GM21717 (cell line): ENCODE results near the gene ARHGEF28.

Experiments used
- ATAC-seq: cut with Tn5 transposase; IDR thresholded peaks from one replicate; pipeline ENCODE4 v1.9.1; 2021; ENCODE audit warnings: mild to moderate bottlenecking, moderate library complexity; ENCODE audit not compliant: unreplicated experiment

ARHGEF28 gene

DNA sequence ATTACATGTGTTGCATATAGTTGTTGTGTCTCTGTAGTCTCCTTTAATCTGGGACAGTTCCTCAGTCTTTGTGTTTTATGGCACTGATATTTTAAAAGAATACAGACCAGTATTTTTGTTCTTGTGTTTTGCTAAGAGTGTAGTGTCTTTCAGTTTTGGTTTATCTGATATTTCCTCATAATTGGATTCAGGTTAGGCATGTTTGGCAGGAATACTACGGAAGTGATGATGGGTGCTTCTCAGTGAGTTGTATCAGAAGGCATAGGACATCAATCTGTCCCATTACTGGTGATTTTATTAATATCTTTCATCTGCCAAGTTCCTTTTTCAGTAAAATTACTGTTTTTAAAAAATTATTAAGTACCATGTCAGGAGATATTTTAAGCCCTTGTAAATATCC is 212.9 kb downstream of the ARHGEF28 start:
- ATAC-seq: no peak

DNA sequence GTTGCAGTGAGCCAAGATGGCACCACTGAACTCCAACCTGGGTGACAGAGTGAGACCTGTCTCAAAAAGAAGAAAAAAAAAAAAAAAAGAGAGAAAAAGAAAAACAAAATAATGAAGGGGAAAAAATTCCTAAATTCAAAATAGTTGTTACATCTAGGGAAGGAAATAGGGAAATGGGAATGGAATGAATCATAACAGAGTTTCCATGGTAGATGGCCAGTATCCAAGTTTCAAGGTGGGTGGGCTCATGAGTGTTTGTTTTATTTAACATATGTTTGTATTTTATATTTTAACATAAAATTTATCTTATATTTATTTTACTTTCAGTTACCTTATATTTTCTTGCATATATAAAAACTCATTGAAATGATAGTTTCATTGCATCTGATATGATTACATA is 215.6 kb downstream of the ARHGEF28 start:
- no peak for ATAC-seq

DNA sequence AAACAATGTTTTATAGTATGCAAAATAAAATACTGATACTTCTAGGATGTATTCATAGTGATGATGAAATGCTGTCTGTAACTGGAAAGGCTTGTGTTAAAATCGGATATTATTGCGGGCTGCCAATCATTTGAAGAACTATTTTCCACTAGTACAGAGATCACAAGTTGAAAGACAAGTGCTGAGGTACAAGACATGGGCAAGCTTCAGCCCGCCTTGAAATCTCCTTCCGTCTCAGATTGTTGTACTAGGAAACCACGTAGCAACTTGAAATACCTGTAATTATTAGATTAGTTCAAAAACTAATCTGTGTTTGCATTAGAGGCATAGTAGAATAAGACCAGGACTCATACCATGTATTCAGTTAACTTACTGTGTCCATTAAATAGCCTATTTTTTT is 218.2 kb downstream of the ARHGEF28 start:
- ATAC-seq: no peak

DNA sequence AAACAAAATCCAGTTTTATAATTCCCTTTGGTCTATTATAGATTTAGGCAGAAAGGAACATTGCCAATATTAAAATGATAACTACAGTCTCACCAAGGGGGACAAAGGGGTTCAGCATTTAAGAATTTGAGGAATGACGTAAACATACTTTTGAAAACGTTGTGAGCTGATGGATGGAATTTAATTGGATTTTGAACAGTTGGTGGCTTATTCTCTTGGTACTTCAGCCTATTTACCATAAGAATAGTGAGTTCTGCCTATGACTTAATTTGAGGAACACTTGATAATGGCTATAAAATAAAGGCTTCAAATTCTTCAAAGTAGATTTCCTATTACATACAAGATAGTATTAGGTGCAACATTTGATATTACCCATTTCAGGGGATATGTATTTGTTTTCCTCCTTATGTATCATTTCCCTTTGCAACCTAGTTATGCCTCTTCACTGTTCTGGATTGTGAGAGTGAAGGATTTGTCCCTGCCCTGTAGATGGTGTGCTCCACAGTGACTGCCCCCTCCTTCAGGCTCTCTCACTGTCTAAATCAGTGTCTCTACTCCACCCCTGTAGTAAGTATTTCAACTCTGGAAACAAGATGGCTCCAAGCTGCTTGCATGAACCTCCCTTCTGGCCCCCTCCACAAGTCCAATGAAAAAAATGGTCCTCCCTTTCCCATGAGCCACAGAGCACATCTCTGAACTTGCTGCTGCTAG is 225.6 kb downstream of the ARHGEF28 start:
- no peak for ATAC-seq

DNA sequence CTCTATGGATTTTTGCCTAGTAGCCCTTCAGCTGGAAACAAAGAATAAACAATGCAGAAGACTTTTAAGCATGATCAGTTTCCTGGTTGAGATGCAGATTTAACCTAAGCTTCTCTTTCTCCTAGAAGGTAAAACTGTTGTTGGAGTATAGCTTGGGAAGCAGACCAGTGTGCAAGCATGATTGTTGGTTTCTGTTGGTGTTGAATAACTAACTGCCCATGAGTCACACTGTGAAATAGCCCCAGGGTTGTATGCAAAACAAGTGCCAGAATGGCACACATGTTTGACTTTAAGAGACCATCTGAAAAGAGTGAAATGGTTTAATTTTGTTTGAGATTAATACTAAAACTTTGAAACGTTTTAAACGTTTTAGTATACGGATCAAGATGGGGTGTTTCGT is 227.1 kb downstream of the ARHGEF28 start:
- ATAC-seq: no peak

DNA sequence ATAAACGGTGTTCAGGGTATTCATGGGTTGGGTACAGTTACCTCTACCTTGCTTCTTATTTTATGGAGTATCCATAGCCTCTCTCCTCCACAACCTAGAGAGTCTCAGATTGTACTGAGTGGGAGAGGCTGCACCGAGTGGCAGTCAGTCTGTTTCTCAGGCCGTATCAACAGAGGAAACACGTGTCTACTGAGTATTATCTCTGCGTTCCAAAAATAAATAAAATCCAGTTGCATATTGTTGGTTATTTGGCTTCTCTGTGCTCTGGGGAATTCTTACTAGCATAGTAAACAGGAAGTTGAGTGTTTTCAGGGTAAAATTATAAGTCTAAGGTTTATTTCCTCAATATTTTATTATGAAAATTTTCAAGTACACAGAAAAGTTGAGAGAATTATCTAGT is 231.0 kb downstream of the ARHGEF28 start:
- ATAC-seq: no peak

DNA sequence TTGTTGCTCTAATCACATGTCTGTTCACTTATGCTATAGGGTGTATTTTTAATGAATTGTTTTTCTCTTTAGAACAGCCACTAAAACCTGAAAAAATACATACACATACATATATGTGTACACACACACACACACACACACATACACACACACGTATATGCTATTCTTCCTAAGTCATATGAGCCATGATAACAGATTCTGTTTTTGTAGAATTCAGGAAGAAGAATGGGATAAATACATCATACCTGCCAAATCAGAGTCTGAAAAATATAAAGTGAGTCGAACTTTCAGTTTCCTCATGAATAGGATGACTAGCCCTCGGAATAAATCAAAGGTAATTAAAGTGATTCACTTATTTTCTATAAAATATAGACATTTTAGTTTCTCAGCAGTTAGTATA is 231.4 kb downstream of the ARHGEF28 start:
- no peak for ATAC-seq

DNA sequence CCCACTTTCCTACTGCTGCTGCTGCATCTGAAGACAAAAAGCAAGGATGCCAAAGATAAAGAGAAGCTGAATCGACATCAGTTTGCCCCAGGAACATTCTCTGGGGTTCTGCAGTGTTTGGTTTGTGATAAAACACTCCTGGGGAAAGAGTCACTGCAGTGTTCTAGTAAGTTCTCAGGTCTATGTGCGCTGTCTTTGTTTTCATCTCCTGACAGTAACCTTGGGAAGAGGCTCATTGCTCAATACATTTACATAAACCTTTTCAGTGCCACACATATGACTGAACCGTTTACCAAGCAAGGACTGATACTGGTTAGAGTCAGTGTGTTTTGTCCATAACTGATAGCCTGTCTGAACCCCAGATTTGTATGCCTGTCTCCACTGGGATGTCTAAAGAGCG is 232.1 kb downstream of the ARHGEF28 start:
- no peak for ATAC-seq

DNA sequence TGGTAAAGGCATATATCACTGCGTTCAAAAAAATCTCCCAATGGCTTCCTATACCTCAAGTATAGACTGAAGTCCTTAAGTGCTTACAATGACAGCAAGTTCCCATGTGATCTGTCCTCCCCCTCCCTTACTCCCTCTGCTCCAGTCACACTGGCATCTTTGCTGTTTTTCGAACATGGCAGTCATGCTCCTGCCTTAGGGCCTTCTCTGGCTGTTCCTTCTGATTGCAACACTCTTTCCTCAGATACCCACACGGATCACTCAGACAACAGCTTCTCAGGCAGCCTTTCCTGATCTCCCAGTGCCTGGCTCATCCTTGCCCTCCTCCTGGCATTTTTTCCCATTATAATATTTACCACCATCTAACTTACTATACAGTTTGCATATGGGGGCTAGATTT is 232.8 kb downstream of the ARHGEF28 start:
- no peak for ATAC-seq

DNA sequence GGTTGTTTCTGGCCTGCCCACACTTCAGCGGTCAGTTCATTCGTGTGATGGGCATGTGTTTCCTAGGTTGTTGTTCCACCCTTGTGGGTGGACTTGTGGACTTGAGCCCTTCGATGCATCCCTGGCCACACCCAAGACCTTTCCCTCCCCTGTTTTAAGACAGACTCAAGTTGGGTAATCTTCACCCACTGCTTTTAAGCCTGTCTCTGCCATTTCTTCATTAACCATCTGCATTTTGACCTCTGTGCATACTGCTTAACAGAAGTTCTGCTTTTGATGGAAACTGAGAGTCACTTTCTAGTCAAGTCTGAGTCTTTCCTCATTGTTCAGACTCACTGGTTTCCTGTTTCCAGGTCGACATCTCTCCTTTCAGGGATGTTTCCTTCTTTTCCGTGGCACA is 233.7 kb downstream of the ARHGEF28 start:
- no peak for ATAC-seq

DNA sequence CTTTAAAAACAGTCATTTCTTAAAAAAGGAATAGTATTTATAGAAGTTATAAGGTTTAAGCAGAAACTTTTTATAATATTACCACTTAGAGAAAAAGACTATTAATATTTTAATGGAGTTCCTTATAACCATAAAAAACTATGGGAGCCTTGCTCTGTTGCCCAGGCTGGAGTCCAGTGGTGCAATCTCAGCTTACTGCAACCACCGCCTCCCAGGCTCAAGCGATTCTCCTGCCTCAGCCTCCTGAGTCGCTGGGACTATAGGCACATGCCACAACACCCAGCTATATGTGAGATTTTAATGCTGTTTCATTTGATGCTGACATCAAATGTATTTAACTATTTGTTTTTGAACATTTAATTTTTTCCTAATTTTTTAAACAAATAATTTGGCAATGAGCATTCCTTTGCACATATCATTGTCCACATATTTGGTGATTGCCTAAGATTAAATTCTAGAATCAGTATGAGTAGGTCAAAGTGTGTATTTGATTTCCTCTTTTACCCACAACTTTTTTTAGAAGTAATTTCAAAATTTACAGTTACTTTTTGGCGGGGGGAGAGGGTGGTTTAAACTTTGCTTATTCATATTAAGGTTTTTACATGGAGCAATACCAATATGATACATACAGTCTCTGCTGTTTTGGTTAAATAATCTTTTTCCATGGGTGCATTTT is 235.5 kb downstream of the ARHGEF28 start:
- ATAC-seq: no peak

DNA sequence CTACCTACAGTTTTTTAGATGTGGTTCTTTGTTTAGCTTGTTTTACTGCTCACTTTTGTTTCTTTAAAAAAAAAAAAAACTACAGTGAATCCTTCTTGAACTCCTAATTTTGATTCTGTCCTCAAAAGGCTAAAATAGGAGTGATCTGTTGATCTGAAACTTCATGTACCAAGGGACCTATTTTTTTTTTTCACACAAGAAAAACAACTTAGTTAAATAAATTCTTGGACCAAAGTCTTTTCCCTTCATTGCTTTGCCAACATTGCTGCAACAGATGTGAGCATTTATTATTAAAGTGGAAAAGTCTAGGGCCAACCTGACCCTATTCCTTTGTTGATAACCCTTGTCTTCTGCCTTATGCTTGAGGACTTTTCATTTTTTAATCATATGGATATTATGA is 236.8 kb downstream of the ARHGEF28 start:
- no peak for ATAC-seq

DNA sequence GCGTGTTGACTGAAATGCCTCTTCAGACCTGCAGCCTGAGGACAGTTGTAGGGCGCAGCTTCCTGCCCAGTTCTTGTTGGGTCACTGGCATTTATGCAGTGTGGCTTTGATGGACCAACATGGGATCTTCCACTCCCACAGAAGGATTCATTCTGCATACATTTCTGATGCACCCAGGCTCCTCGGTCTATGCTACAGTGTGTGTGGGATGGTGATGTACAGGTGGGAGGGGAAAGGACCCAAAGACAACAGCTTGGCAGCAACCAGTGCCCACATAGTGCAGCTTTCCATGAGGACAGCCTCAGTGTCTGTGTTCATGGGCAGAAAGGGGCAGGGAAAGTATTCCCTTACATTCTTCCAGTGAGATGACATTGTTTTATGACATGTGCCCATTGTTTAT is 237.9 kb downstream of the ARHGEF28 start:
- no peak for ATAC-seq

DNA sequence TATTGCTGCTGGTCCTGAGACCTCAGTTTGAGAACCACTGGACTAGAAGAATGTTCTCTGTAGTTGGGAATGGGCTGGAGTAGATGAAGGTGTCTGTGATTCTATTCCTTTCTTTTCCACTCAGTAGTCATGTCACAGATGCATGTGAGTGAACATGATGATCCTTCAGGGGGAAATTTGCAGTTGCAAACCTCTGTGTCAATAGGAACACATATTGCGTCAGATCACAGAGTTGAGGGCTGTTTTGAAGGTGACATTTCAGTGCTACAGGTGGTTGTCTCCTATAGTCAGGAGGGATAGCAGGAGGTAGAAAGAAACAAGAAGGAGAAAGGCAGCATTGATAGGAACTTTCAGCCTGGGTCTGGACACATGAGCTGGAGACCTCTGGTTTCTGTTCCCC is 239.3 kb downstream of the ARHGEF28 start:
- ATAC-seq: no peak

DNA sequence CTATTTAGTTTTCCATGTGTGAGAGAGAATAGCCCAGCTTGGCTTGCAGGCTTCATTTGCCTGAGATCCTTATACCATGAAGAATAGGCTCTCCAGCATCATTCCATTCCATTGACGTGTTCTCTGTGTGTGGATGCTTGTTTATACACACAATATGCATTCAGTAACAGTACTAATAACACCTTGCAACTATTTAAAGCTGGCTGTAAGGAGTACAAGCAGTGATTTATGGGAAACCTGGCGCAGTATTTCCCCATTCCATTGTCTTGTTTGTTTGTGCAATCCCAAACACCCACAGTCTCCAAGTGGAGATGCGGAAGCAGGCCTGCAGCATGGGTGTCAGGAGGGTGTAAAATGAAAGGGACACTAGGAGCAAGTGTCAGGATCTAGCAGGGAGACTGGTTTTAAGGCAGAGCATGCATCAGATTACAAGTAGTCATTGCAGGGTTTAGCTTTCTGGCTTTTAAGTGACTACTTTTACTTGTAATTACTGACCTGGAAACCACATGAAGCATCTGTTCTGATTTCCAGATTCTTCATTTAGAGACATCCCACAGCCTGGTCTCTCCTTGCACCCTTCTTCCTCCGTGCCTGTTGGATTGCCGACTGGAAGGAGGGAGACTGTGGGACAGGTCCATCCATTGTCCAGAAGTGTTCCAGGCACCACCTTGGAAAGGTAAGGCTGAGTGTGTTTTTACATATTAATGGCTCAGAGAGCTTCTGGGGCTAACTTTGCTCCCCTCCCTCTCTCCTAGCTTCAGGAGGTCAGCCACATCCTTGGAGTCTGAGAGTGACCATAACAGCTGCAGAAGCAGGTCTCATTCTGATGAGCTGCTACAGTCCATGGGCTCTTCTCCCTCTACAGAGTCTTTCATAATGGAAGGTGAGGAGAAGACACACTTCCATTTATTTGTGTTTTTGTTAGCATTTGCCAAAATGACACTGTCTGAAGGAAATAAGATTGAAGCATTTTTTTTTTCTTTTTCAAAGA is 241.6 kb downstream of the ARHGEF28 start:
- no peak for ATAC-seq

DNA sequence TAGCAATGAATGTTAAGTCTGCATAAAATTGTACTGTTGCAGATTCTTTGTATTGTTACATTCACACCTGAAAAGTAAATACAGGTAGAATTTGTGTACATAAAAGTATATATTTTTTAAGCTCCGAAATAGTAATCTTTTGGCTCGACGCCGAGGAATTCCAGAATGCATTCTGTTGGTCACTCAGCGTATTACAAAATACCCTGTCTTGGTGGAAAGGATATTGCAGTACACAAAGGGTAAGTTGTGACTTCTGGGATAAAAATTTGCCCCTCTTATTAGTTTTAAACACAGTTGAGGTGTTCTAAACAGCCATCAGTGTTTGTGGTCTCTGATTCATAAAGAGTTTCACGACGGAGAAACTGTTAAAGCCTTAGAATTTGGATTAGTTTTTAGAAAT is 257.6 kb downstream of the ARHGEF28 start:
- ATAC-seq: no peak

DNA sequence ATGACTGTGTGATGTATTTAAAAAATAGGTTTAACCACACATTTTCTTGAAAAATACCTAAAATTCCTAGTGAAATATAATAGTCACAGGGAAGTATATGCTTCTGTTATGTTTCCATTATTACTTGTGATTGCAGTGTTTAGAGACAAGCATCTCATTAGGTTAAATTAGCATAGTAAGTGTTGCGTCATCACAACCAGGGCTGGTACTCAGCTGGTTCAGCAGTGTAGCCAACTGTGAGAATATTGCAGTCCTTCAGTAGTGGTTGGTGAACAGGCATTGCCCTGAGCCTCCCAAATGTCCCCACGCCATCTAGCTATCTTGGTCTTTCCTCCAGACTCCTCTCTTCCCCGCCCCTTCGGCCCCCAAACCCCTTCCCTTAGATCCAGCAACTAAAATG is 261.7 kb downstream of the ARHGEF28 start:
- no peak for ATAC-seq

DNA sequence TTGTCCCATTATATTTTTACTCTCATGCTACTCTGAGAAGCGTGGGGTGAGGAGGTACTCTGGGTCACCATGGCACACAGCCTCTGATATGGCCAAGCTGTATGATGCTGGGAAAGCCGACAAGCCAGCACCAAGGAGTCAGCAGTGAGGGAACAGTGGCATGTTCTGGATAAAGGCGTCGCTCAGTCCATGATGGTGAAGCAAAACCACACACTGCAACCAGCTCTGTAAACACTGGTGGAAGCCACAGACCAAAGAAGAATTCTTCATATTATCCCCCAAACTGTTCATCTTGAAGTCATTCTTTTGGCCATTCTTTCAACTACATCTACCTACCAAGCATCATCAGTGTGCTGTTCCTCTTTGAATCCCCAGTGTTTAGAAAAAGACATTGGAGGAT is 264.6 kb downstream of the ARHGEF28 start:
- no peak for ATAC-seq

DNA sequence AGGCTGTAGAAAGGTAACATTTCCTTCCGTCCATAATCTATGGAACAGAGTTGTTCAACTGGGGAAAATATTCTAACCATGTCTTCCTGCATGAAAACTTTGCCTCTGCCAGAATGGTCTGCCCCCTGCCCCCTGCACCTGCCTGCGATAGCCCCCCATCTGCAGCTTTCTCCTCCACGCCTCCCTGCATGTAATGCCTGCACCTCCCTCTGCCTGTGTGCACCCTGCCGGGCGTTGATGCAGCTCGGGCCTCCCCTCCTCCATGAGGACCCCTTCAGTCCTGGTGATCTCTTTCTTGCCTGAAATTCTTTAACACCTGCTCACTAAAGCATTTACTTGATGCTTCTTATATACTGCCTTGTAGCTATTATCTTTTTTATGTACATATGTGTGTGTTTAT is 266.2 kb downstream of the ARHGEF28 start:
- ATAC-seq: no peak

DNA sequence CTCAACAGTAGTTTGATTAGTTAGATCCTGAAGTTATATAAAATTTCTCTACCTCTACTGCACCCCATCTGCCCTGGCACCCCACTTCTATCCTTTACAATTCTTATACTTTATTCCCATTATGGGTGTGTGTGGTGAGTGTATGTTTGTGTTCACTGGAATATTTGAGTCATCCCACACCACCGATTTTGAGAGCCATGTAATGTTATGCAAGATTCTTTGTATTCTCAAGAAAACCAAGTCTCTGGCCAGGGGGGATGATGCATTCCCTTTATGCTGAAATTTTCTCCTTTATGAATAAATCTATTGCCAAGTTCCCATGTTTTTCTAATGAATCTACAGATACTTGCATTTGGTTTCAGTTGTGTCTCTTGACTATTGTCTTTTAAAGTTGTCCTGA is 266.8 kb downstream of the ARHGEF28 start:
- ATAC-seq: no peak

DNA sequence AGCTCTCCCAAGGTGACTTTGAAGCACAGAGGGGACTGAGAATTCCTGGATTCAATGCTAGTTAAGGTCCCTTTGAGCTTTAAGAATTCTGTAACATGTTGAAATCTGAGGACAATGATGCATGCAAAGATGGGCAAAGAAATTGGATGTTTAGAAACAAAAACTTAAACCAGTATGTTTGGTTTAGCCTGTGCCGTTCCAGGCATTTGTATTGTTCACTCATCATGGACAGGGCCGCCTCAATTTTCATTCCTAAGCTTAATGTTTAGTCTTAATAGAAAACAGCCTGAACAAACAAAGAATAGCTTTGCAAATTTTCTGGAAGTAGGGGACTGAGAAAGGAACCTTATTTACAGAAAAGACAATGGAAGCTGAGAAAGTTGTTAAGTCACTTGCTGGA is 267.8 kb downstream of the ARHGEF28 start:
- no peak for ATAC-seq

DNA sequence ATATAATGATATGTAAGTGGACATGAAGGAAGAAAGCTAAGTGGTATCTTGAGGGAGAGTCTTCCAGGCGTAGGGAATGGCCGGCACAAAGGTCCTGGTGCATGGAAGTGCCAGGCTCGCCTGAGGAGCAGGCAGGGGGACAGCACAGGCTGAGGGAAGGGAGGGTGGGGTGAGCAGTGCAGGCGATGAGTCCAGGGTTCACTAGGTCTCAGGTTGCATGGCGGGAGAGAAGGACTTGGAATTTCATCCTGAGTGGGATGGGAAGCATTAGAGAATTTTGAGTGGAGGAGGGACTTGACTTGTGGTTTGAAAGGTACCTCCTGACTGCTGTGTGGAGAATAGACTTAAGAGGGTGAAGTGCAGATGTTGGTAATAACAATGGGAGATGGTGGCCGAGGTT is 268.9 kb downstream of the ARHGEF28 start:
- ATAC-seq: no peak
